Trophoblast cell (in vitro differentiated cells and primary cell): Measurements from ENCODE around the gene KRTAP10-5.
"Not testable (repeated sequence)": the region's sequence is repeated elsewhere in the genome, so short reads cannot be mapped to it uniquely, and the experiment has no call there.

Source experiments
- DNase-seq, 2 donors: peaks; one replicate each; pipeline ENCODE4 v3.0.0-alpha.2; 2016
- H2AFZ ChIP-seq: 2 replicates; pipeline ENCODE4 v1.6.1; 2013; ENCODE audit warnings: low read length, moderate library complexity, mild to moderate bottlenecking; ENCODE audit not compliant: insufficient read depth, poor library complexity
- H2AK5ac ChIP-seq: 2 replicates; pipeline ENCODE4 v1.6.1; 2013; ENCODE audit warnings: mild to moderate bottlenecking, low read length
- H2BK120ac ChIP-seq: 2 replicates; pipeline ENCODE4 v1.6.1; 2013; ENCODE audit warnings: low read length, mild to moderate bottlenecking, moderate library complexity; ENCODE audit not compliant: insufficient read depth, poor library complexity
- H2BK12ac ChIP-seq: 2 replicates; pipeline ENCODE4 v1.6.1; 2013; ENCODE audit warnings: mild to moderate bottlenecking, low read length, moderate library complexity
- H2BK5ac ChIP-seq: 2 replicates; pipeline ENCODE4 v1.6.1; 2013; ENCODE audit warnings: low read length, low read depth, moderate library complexity, mild to moderate bottlenecking; ENCODE audit not compliant: poor library complexity
- H3K14ac ChIP-seq: 2 replicates; pipeline ENCODE4 v1.6.1; 2013; ENCODE audit warnings: mild to moderate bottlenecking, low read length
- H3K18ac ChIP-seq: 2 replicates; pipeline ENCODE4 v1.6.1; 2013; ENCODE audit warnings: mild to moderate bottlenecking, low read length
- H3K23ac ChIP-seq: 2 replicates; pipeline ENCODE4 v1.6.1; 2013; ENCODE audit warnings: low read length
- H3K27ac ChIP-seq: 2 replicates; pipeline ENCODE4 v1.5.1; 2013; ENCODE audit warnings: low read depth, mild to moderate bottlenecking, inconsistent platforms, low read length, moderate library complexity
- H3K27me3 ChIP-seq: 2 replicates; pipeline ENCODE4 v1.6.1; 2013; ENCODE audit warnings: inconsistent platforms, mild to moderate bottlenecking, low read length, moderate library complexity; ENCODE audit not compliant: insufficient read depth
- H3K36me3 ChIP-seq, 2 experiments: 1 replicate in 1 of 2; 2 replicates in 1 of 2; pipeline ENCODE4 v1.6.1; 2013; ENCODE audit warnings: low read length in 2 of 2, mild to moderate bottlenecking in 2 of 2, moderate library complexity in 1 of 2; ENCODE audit not compliant: insufficient read depth in 2 of 2, control insufficient read depth in 1 of 2
- H3K4ac ChIP-seq: 2 replicates; pipeline ENCODE4 v1.6.1; 2013; ENCODE audit warnings: low read depth, mild to moderate bottlenecking, low read length, moderate library complexity
- H3K4me1 ChIP-seq, 2 experiments: 1 replicate in 1 of 2; 2 replicates in 1 of 2; pipeline ENCODE4 v1.6.1; 2013; ENCODE audit warnings: low read length in 2 of 2, mild to moderate bottlenecking in 2 of 2, moderate library complexity in 1 of 2; ENCODE audit not compliant: insufficient read depth in 2 of 2, control insufficient read depth in 1 of 2
- H3K4me2 ChIP-seq: 2 replicates; pipeline ENCODE4 v1.6.1; 2013; ENCODE audit warnings: inconsistent platforms, mild to moderate bottlenecking, low read length, moderate library complexity
- H3K4me3 ChIP-seq: 2 replicates; pipeline ENCODE4 v1.5.1; 2013; ENCODE audit warnings: mild to moderate bottlenecking, low read depth, low read length, inconsistent platforms
- H3K79me1 ChIP-seq: one replicate; pipeline ENCODE4 v1.6.1; 2013; ENCODE audit warnings: low read length
- H3K79me2 ChIP-seq: 2 replicates; pipeline ENCODE4 v1.6.1; 2013; ENCODE audit warnings: low read length, mild to moderate bottlenecking; ENCODE audit not compliant: control insufficient read depth, insufficient read depth, poor library complexity
- H3K9ac ChIP-seq: 2 replicates; pipeline ENCODE4 v1.6.1; 2013; ENCODE audit warnings: mild to moderate bottlenecking, low read length
- H3K9me3 ChIP-seq: 2 replicates; pipeline ENCODE4 v1.6.1; 2013; ENCODE audit warnings: low read depth, mild to moderate bottlenecking, control low read depth, inconsistent platforms, low read length; ENCODE audit not compliant: insufficient read depth
- H4K12ac ChIP-seq: 2 replicates; pipeline ENCODE4 v1.6.1; 2013; ENCODE audit warnings: low read depth, mild to moderate bottlenecking, low read length, moderate library complexity
- H4K8ac ChIP-seq: 2 replicates; pipeline ENCODE4 v1.6.1; 2013; ENCODE audit warnings: low read depth, mild to moderate bottlenecking, low read length, moderate library complexity
- H4K91ac ChIP-seq: one replicate; pipeline ENCODE4 v1.6.1; 2013; ENCODE audit warnings: low read depth, mild to moderate bottlenecking, low read length, moderate library complexity
- WGBS: extraction: QIAGEN DNeasy Blood & Tissue Kit; methylation state at CpG from one replicate; pipeline ENCODE4 v1.1.7; 2013; ENCODE audit warnings: missing lambda C conversion rate; ENCODE audit not compliant: insufficient read length, insufficient coverage; ENCODE audit errors: extremely low coverage; 5-methylcytosine and 5-hydroxymethylcytosine counted together

The KRTAP10-5 gene

DNA sequence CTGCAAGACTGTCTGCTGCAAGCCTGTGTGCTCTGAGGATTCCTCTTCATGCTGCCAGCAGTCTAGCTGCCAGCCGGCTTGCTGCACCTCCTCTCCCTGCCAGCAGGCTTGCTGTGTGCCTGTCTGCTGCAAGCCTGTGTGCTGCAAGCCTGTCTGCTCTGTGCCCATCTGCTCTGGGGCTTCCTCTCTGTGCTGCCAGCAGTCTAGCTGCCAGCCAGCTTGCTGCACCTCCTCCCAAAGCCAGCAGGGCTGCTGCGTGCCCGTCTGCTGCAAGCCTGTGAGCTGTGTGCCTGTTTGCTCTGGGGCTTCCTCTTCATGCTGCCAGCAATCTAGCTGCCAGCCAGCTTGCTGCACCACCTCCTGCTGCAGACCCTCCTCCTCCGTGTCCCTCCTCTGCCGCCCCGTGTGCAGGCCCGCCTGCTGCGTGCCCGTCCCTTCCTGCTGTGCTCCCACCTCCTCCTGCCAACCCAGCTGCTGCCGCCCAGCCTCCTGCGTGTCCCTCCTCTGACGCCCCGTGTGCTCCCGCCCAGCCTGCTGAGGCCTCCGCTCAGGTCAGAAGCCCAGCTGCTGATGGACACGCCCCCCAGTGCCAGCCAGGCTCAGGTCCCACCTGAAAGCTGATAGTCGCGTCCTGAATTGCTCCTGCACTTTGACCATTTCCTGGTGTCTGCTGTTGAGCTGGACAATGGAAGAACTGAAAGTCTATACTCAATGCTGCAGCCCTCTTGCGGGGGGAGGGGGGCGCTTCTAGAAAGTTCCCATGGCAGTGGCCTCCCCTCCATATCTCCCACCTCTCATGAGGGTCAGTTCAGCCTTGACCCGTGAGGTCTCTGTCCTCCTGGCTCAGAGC lies 5.7 kb downstream of the KRTAP10-5 start:
- Histone ChIP-seq H4K8ac (no peak overlapping the region), H2AFZ (no peak overlapping the region), H3K4me1 (no peaks in the 10 kb centered on the region), H3K4me2 (no peak overlapping the region), H3K27me3 (no peaks in the 10 kb centered on the region), H3K27ac (no peak overlapping the region), H3K23ac (no peak overlapping the region), H2BK12ac (no peak overlapping the region), H3K18ac (no peak overlapping the region), H3K4me3 (no peak overlapping the region), H2AK5ac (no peak overlapping the region), H3K4ac (no peak overlapping the region), H3K36me3 (no peaks in the 10 kb centered on the region), H3K79me1 (no peaks in the 10 kb centered on the region), H3K14ac (no peak overlapping the region), H4K12ac (no peak overlapping the region), H2BK5ac (no peak overlapping the region), H3K9ac (no peak overlapping the region), H3K9me3 (peaks cover 23% of the 10 kb centered on the region), H2BK120ac (no peak overlapping the region), H3K79me2 (no peaks in the 10 kb centered on the region), H4K91ac (no peak overlapping the region)
- DNase-seq = no peak
- no CpG with 5 or more reads among the region's 21 CpGs for WGBS

DNA sequence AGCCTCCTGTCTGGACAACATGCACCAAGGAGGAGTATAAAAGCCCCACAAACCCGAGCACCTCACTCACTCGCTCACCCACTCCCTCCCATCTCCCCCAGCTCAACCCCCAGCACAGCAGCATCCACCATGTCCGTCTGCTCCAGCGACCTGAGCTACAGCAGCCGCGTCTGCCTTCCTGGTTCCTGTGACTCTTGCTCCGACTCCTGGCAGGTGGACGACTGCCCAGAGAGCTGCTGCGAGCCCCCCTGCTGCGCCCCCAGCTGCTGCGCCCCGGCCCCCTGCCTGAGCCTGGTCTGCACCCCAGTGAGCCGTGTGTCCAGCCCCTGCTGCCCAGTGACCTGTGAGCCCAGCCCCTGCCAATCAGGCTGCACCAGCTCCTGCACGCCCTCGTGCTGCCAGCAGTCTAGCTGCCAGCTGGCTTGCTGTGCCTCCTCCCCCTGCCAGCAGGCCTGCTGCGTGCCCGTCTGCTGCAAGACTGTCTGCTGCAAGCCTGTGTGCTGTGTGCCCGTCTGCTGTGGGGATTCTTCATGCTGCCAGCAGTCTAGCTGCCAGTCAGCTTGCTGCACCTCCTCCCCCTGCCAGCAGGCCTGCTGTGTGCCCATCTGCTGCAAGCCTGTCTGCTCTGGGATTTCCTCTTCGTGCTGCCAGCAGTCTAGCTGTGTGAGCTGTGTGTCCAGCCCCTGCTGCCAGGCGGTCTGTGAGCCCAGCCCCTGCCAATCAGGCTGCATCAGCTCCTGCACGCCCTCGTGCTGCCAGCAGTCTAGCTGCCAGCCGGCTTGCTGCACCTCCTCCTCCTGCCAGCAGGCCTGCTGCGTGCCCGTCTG lies 6.6 kb downstream of the KRTAP10-5 start, which contains the start of gene KRTAP10-4:
Gene KRTAP10-4, plus strand, starts transcription at position 100 of the 827 bp plus-strand sequence. Its CDS starts 30 bp downstream, at position 130.
- DNase-seq, H2AFZ ChIP-seq, H3K4me3 ChIP-seq, H2AK5ac ChIP-seq, H4K8ac ChIP-seq, H3K23ac ChIP-seq, H3K4me2 ChIP-seq, H2BK120ac ChIP-seq, H3K9ac ChIP-seq, H4K12ac ChIP-seq, H3K27ac ChIP-seq, H3K79me1 ChIP-seq, H3K4ac ChIP-seq, H2BK12ac ChIP-seq, H3K36me3 ChIP-seq, H4K91ac ChIP-seq, H3K18ac ChIP-seq, H3K14ac ChIP-seq, H3K79me2 ChIP-seq, H3K27me3 ChIP-seq, H3K4me1 ChIP-seq, H2BK5ac ChIP-seq: not testable (repeated sequence)
- WGBS = no CpG with 5 or more reads among the region's 25 CpGs
- H3K9me3 ChIP-seq = peaks cover 21% of the 10 kb centered on the region

DNA sequence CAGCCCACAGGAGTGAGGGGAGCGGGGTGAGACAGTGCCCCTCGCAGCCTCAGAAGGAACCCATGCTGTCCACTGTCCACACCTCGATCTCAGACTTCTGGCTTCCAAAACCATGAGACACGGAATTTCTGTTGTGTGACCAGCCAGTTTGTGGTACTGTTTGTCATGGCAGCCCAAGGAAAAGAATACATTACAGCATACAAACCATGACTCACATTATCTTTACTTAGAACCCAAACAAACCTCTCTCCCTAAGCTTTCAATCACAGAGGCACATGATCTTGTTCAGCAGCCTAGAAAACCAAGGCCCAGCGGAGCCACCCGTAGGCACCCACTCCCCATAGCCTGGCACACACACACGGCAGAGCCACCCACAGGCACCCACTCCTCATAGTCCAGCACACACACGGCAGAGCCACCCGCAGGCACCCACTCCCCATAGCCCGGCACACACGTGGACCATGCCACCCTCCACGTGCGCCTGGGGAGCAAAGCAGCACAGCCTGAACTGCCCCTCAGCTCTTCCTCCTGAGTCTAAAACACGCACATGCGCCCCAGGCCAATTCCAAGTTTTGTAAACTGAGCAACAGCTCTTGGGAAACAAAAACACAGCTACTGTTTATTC lies 7.3 kb downstream of the KRTAP10-5 start:
- no peak overlapping the region for H4K12ac ChIP-seq
- H2BK120ac ChIP-seq = no peak overlapping the region
- H3K4me2 ChIP-seq = no peak overlapping the region
- H3K4me1 ChIP-seq = no peaks in the 10 kb centered on the region
- H4K91ac ChIP-seq = no peak overlapping the region
- H3K79me2 ChIP-seq = no peaks in the 10 kb centered on the region
- peaks cover 17% of the 10 kb centered on the region for H3K9me3 ChIP-seq
- H3K4me3 ChIP-seq = no peak overlapping the region
- no peak for DNase-seq
- no peak overlapping the region for H2AFZ ChIP-seq
- no CpG with 5 or more reads among the region's 15 CpGs for WGBS
- no peaks in the 10 kb centered on the region for H3K36me3 ChIP-seq
- no peak overlapping the region for H3K14ac ChIP-seq
- no peak overlapping the region for H2BK5ac ChIP-seq
- no peak overlapping the region for H3K9ac ChIP-seq
- H3K23ac ChIP-seq = no peak overlapping the region
- no peak overlapping the region for H2AK5ac ChIP-seq
- no peak overlapping the region for H3K4ac ChIP-seq
- no peak overlapping the region for H2BK12ac ChIP-seq
- no peaks in the 10 kb centered on the region for H3K27me3 ChIP-seq
- no peaks in the 10 kb centered on the region for H3K79me1 ChIP-seq
- no peak overlapping the region for H3K18ac ChIP-seq
- H4K8ac ChIP-seq = no peak overlapping the region
- H3K27ac ChIP-seq = no peak overlapping the region
